GF-D8 (cell line): ENCODE data around the gene AMOT.

Experiments
- DNase-seq: peaks from one replicate; lab custom pipeline; 2025; lab: John Stamatoyannopoulos, UW

Gene AMOT

GRCh38 chrX:112802541-112802940 is 38.1 kb downstream of the AMOT start:
- DNase-seq: no peak

GRCh38 chrX:112800971-112801775 is 39.5 kb downstream of the AMOT start:
- no peak for DNase-seq

- DNase-seq: no peak
Observed at GRCh38 chrX:112799425-112799824, 41.2 kb downstream of the AMOT start.

GRCh38 chrX:112798736-112799135 is 41.9 kb downstream of the AMOT start:
- no peak for DNase-seq

- DNase-seq: no peak
Observed at GRCh38 chrX:112789931-112790330, 50.7 kb downstream of the AMOT start.

- DNase-seq: no peak
Observed at GRCh38 chrX:112786076-112786475, 54.6 kb downstream of the AMOT start.

- DNase-seq: no peak
Observed at GRCh38 chrX:112785344-112785743, 55.3 kb downstream of the AMOT start.

- no peak for DNase-seq
Observed at GRCh38 chrX:112784692-112785091, 55.9 kb downstream of the AMOT start.

GRCh38 chrX:112779139-112779538 is 61.5 kb downstream of the AMOT start:
- DNase-seq: no peak

GRCh38 chrX:112774651-112775293 is 65.9 kb downstream of the AMOT start:
- DNase-seq: no peak

GRCh38 chrX:112774142-112774541 is 66.5 kb downstream of the AMOT start:
- DNase-seq: no peak

GRCh38 chrX:112769034-112769433 is 71.6 kb downstream of the AMOT start:
- DNase-seq: no peak

- DNase-seq: no peak
Observed at GRCh38 chrX:112768563-112768962, 72.1 kb downstream of the AMOT start.

GRCh38 chrX:112766774-112767173 is 73.9 kb downstream of the AMOT start:
- no peak for DNase-seq

- DNase-seq: no peak
Observed at GRCh38 chrX:112761242-112762207, 79.1 kb downstream of the AMOT start.

- DNase-seq: no peak
Observed at GRCh38 chrX:112760697-112761096, 79.9 kb downstream of the AMOT start.

GRCh38 chrX:112759966-112760365 is 80.7 kb downstream of the AMOT start:
- no peak for DNase-seq

- DNase-seq: no peak
Observed at GRCh38 chrX:112759512-112759911, 81.1 kb downstream of the AMOT start.

- no peak for DNase-seq
Observed at GRCh38 chrX:112757946-112758345, 82.7 kb downstream of the AMOT start.

- DNase-seq: no peak
Observed at GRCh38 chrX:112753116-112753515, 87.5 kb downstream of the AMOT start.

- DNase-seq: no peak
Observed at GRCh38 chrX:112751076-112751475, 89.6 kb downstream of the AMOT start.

GRCh38 chrX:112746812-112747595 is 93.6 kb downstream of the AMOT start:
- no peak for DNase-seq
